HG03103 (cell line): ENCODE results near the gene CEP164.
"Not testable (repeated sequence)": the region's sequence is repeated elsewhere in the genome, so short reads cannot be mapped to it uniquely, and the experiment has no call there.

Source experiments
- ATAC-seq: cut with Tn5 transposase; IDR thresholded peaks from one replicate; pipeline ENCODE4 v1.9.1; 2021; ENCODE audit warnings: low read depth; ENCODE audit not compliant: unreplicated experiment

Gene CEP164

GRCh38 chr11:117392001-117392690, 64.5 kb downstream of the CEP164 start:
- no peak for ATAC-seq

GRCh38 chr11:117392979-117393378, 65.3 kb downstream of the CEP164 start:
- no peak for ATAC-seq

DNA sequence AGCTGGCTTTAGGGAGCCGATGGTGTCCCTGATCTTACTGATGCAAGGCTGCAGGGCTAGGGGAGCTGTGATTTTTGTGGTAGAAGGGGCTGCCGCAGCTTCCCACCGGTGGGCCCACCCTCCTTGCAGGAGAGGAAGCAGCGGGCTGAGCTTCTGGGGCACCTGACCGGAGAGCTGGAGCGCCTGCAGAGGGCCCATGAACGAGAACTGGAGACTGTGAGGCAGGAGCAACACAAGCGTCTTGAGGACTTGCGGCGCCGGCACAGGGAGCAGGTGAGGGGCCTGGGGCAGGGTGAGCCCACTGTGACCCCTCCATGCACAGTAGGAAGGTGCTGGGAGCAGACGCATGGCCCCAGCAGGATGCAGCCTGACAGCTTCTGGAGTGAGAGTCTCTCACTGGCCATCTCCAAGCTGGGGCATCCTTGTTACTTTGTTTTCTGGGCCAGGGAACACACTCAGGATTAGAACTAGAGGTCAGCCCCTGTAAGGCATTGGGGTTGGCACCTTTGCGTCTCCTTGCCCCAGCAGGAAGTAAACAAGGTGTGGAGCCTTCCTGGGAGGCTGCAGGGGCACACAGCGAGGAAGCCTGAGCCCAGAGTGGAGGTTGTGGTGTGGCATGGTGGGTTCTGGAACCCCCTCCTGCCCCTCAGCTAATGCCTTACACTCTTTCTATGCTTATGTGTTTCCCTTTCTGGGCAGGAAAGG, 66.7 kb downstream of the CEP164 start:
- ATAC-seq, result no peak

DNA sequence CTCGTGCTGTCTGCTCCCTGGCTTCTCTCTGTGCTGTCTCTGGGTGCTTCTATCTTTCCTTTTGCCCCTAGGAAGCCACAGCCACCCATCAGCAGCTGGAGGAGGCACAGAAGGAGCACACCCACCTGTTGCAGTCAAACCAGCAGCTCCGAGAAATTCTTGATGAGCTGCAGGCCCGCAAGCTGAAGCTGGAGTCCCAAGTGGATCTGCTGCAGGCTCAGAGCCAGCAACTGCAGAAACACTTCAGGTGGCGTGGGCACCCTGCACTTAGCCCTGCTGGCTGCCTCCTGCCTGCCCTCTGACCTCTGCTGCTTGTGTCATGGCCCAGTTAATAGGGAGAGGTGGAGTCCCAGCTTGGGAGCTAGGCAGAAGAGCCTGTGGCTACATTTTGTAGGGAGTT, 67.8 kb downstream of the CEP164 start:
- no peak for ATAC-seq

GRCh38 chr11:117396970-117397369, 69.3 kb downstream of the CEP164 start:
- ATAC-seq, result no peak

DNA sequence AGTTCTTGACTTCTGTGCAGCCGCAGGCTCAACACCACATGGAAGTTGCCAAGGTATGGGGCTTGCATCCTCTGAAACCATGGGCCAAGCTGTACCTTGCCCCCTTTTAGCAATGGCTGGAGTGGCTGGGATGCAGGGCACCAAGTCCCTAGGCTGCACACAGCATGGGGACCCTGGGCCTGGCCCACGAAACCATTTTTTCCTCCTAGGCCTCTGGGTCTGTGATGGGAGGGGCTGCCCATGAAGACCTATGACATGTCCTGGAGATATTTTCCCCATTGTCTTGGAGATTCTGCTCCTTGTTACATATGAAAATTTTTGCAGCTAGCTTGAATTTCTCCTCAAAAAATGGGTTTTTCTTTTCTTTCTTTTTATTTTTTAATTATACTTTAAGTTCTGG, 71.0 kb downstream of the CEP164 start:
- not testable (repeated sequence) for ATAC-seq

DNA sequence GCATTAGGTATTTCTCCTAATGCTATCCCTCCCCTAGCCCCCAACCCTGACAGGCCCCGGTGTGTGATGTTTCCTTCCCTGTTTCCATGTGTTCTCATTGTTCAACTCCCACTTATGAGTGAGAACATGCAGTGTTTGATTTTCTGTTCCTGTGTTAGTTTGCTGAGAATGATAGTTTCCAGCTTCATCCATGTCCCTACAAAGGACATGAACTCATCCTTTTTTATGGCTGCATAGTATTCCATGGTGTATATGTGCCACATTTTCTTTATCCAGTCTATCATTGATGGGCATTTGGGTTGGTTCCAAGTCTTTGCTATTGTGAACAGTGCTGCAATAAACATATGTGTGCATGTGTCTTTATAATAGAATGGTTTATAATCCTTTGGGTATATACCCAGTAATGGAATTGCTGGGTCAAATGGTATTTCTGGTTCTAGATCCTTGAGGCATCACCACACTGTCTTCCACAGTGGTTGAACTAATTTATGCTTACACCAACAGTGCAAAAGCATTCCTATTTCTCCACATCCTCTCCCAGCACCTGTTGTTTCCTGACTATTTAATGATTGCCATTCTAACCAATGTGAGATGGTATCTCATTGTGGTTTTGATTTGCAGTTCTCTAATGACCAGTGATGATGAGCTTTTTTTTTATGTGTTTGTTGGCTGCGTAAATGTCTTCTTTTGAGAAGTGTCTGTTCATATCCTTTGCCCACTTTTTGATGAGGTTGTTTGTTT, 71.6 kb downstream of the CEP164 start:
- not testable (repeated sequence) for ATAC-seq

DNA sequence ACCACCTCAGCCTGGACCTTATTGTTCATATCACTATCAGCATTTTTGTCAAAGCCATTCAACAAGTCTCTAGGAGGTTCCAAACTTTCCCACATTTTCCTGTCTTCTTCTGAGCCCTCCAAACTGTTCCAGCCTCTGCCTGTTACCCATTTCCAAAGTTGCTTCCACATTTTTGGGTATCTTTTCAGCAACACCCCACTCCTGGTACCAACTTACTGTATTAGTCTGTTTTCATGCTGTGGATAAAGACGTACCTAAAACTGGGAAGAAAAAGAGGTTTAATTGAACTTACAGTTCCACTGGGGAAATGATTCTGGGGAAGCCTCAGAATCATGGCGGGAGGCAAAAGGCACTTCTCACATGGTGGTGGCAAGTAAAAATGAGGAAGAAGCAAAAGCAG, 78.2 kb downstream of the CEP164 start:
- not testable (repeated sequence) for ATAC-seq

DNA sequence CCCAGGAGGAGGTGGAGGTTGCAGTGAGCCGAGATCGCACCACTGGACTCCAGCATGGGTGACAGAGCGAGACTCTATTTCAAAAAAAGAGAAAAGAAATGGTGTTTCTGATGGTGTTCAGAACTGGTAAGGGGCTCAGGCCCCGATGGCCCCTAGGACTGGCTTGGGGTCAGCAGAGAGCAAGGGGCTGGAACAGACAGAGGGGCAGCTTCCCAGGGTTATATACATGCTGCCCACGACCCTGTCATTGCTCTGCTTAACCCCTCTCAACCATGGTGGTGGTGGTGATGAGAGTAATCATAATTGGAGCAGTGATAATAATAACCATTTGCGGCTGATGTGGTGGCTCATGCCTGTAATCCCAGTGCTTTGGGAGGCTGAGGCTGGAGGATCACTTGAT, 79.4 kb downstream of the CEP164 start:
- no peak for ATAC-seq

DNA sequence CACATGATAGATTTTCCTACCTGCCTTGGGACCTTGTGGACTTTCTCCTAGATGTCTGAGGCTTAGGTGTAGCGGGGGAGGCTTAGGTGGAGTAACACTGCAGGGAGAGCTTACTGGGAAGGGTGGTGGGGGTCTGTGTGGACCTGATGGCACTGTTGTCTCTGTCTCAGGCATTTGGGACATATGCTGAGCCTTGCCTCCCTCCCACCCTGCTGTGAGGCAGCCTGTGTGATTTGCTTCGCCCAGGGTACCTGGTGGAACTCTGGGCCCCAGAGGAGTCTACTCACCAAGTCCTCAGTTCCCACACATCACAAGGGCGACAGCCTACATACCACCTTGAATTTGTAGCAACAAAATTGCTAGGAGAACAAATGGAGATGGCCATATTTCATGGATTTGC, 80.7 kb downstream of the CEP164 start:
- ATAC-seq, result no peak

DNA sequence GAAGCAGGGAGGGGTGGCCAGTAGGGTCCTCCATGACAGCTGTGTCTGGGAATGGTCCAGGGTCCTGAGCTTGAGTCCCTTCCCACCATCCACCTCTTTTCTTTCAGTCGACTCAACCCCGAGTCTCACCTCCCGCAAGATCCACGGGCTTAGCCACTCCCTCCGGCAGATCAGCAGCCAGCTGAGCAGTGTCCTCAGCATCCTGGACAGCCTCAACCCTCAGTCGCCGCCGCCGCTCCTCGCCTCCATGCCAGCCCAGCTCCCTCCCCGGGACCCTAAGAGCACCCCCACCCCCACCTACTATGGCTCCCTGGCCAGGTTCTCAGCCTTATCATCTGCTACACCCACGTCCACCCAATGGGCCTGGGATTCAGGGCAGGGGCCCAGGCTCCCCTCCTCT, 81.9 kb downstream of the CEP164 start:
- ATAC-seq, result no peak

- no peak for ATAC-seq
Observed at GRCh38 chr11:117410238-117410637, 82.6 kb downstream of the CEP164 start.

- no peak for ATAC-seq
Observed at GRCh38 chr11:117410861-117411710, 83.4 kb downstream of the CEP164 start.

GRCh38 chr11:117411736-117412135, 84.1 kb downstream of the CEP164 start:
- no peak for ATAC-seq

GRCh38 chr11:117412176-117412575, 84.5 kb downstream of the CEP164 start:
- ATAC-seq, result no peak

- no peak for ATAC-seq
Observed at GRCh38 chr11:117412653-117413275, 85.1 kb downstream of the CEP164 start.

- ATAC-seq, result no peak
Observed at GRCh38 chr11:117413616-117414015, 86.0 kb downstream of the CEP164 start.

GRCh38 chr11:117414724-117415123, 87.1 kb downstream of the CEP164 start:
- ATAC-seq, result no peak

DNA sequence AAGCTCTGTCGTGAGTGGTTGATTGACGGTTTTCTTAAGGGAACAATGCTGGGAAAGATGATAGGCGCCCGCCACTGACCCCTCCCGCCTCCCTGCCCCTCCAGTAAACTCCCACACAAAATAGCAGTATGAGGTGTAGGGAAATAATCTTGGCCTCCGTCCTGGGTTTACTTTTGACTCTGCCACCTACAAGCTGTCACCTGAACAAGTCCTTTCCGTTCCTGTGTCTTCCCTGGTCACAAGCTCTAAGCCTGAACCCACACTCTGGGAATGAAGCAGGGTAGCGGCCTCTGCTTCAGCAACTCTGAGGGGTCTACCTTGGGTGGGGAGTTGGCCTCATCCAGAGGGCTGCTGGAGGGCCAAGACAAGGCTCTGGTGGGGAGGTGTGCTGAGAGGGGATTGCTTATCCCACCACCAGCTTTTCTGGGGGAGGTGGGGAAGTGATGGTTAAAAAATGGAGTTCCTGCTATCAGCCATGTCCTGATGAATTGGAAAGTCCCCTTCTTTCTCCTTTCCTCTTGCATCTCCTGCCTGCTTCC, 87.8 kb downstream of the CEP164 start:
- no peak for ATAC-seq

DNA sequence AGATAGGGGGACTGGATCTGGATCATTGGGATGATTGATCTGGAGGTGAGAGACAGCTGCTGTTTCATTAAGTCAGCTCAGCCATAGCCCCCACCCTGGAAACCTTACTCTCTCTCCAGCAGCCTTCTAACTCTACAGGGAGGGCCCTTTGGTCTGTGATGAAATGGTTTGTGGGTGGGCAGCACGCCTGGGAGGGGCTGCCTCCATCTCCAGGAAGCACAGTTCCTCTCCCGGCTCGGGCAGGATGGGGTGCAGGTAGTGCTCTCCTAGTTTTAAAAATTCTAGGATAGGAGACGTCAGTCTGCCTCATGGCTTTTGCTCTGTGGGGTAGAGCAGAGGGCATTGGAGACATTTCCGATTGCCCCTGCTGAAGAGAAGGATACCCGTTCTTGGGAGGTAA, 89.7 kb downstream of the CEP164 start:
- no peak for ATAC-seq
